ENCODE results near the gene CACNG6.
"Not testable (repeated sequence)": the region's sequence is repeated elsewhere in the genome, so short reads cannot be mapped to it uniquely, and the experiment has no call there.

Gene CACNG6

DNA sequence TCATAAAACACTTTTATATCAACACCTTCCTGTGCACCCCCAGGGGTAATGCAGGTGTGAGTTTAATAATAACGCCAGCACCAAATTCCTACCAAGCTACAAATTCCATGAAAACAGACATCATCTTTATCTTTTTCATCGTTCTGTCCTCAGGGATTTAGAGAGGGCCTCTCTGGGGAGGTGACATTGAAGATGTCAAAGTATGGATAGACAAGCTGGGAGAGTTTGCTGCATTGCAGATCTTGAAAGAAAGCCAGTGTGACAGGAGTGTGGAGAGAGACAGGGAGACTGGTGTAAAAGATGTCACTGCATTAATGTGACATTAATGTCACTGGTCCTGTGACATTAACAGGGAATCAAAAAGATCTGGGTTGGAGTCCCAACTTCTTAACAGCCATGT is 10.1 kb downstream of the CACNG6 start:
- DNase-seq (ENCODE audit: low read depth in 2 of 2), result no peak

DNA sequence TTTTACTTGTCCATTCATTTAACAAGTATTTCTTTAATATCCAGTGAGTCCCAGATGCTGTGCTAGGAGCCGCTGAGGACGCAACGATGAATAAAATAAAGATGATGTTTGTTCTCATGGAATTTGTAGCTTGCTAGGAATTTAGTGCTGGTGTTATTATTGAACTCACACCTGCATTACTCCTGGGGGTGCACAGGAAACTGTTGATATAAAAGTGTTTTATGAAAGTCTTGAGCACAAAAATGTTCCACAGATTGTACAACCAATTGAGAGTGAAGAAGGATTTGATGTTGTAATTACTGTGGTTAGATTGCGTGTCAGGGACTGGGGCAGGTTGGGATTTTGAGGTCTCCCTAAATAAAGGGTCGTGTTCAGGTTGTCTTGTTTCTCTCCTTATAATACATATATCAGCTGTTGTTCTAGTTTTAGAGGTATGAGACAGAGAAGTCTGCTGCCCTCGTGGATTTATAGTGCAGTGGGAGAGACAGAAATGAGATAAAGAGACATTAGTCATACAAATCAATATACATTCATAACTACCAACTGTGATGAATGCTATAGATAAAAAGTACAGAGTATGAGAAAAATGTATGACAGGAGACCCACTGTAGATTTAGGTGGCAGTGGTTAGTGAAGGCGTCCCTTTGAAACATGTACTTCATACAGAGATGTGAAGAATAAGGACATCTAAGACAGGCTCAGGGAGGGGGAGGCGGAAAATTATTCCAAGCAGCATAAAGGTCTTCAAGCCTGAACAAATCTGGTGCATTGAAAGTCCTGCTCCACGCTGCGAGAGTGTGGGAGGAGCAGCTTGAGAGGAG is 11.3 kb downstream of the CACNG6 start:
- DNase-seq (ENCODE audit: low read depth in 2 of 2), result no peak

DNA sequence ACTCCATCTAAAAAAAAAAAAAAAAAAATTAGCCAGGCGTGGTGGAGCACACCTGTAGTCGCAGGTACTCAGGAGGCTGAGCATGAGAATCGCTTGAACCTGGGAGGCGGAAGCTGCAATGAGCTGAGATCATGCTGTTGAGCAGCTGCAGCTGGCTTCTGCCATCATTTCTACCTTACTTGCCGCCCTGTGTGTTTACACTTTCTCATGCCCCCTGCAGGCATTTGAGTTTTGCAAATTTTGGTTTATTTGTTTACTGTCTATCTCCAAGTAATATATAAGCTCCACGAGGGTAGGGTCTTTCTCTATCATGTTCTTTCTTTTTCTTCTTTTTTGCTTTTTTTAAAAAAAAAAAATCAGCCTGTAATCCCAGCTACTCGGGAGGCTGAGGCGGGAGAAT is 18.0 kb downstream of the CACNG6 start:
- no peak for DNase-seq (ENCODE audit: low read depth in 2 of 2)

DNA sequence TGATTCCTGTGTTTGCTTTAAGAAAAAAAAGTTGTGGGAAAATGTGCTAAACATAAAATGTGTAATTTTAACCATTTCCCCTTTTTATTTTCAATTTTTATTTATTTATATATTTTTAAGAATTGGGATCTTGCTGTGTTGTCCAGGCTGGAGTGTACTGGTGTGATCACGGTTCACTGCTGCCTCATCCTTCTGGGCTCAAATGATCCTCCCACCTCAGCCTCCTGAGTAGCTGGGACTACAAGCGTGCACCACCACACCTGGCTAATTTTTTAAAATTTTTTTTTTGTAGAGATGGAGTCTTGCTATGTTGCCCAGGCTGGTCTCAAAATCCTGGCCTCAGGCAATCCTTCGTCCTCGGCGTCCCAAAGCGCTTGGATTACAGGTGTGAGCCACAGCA is 19.0 kb downstream of the CACNG6 start:
- no peak for DNase-seq (ENCODE audit: low read depth in 2 of 2)

DNA sequence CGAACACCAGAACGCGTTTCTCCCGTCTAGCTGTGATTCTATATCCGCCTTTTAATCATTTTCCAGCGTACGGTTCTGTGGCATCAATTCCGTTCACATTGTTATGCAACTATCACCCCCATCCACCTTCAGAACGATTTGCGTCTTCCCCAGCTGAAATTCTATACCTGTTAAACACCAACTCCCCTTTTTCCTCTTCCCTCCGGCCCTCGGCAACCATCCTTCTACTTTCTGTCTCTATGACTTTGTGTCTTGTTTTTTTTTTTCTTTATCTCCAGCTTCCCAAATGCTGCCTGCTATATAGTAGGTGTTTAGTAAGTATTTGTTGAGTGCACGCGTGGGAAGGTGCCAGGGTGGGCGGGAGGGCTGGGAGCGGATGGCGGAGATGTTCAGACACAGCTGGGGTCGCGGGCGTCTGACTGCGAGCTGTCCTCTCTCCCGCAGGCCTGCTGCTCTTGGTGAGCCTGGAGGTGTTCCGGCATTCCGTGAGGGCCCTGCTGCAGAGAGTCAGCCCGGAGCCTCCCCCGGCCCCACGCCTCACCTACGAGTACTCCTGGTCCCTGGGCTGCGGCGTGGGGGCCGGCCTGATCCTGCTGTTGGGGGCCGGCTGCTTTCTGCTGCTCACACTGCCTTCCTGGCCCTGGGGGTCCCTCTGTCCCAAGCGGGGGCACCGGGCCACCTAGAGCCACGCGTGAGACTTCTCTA is 20.2 kb downstream of the CACNG6 start:
- no peak for DNase-seq (ENCODE audit: low read depth in 2 of 2)

DNA sequence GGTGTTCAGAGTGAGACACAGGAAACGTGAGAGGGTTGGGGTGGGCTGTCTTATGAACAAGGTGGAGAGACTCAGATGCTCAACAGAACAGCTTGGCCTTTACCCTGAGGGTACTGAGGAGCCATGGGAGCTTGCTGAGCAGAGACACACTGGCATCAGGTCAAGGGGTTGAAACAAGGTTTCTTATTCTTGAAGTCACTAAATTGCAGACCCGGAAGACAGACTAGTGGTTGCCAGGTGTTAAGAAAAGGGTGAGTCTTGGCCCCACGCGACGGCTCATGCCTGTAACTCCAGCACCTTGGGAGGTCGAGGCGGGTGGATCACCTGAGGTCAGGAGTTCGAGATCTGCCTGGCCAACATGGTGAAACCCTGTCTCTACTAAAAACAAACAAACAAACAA is 22.4 kb downstream of the CACNG6 start:
- DNase-seq (ENCODE audit: low read depth in 2 of 2), result no peak

DNA sequence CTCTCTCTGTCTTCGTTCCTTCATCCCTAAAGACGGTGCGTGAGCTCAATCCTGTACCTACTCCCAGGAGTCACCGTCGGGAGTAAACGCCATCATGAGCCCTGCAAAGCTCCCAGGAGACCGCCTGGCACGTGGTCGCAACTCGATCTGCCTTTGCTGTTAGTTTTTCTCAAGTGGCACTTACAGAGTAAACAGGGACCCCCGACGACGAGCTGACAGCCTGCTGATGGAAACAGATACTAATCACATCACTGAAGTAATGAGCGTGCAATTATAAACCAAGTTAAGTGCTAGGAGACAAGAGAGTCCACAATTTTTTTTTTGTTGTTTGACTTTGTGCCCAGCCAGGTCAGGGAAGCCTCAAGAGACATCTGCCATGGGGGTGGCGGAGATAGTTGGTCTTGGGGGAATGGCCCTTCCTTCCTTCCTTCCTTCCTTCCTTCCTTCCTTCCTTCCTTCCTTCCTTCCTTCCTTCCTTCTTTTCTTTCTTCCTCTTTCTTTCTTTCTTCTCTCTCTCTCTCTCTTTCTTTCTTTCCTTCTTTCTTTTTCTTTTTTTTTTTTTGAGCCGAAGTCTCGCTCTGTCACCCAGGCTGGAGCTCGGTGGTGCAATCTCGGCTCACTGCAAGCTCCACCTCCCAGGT is 23.6 kb downstream of the CACNG6 start:
- no peak for DNase-seq (ENCODE audit: low read depth in 2 of 2)

DNA sequence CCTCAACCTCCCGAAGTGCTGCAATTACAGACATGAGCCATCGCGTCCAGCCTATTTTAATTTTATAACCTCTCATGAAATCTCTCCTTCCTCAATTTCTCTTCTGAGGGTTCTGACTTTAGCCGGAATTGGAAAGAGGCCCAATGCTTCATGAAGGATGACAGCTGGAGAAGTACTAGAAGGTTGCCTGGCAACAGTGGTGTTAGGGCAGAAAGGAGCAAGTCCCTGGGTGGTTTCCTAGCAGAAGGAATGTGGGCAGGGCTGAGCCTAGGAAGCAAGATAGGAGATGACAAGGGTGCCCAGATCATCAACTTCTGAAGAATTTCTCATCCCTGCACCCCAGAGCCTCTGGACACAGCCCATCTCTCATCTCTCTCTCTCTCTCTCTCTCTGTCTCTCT is 25.8 kb downstream of the CACNG6 start:
- no peak for DNase-seq (ENCODE audit: low read depth in 2 of 2)

DNA sequence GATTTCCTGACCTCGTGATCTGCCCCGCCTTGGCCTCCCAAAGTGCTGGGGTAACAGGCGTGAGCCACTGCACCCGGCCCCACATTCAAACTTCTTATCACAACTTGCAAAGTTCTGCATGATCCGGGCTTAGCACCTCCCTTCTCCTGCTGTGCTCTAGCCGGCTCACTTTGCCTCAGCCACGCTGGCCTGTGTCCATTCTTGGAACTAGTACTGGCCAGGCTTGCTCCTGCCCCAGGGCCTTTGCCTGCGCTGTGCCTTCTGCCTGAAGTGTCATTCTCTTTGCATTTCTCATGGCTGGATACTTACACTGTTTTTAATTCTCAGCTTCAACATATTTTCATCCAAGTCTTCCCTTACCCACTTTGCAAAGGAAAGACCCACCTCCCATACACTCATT is 29.9 kb downstream of the CACNG6 start:
- DNase-seq (ENCODE audit: low read depth in 2 of 2), result no peak

DNA sequence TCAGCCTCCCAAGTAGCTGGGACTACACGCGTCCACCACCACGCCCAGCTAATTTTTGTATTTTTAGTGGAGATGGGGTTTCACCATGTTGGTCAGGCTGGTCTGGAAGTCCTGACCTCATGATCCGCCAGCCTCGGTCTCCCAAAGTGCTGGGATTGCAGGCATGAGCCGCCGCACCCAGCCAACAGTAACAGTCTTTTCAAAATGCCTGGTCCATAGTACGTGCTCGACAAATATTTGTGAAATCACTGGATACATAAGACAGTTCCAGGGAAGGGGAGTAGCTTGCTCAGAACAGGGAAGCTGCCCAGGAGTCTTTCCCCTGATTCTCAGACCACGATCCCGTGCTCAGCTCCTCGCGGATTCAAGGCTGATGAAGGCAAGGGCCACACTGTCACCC is 30.5 kb downstream of the CACNG6 start:
- DNase-seq (ENCODE audit: low read depth in 2 of 2), result no peak

DNA sequence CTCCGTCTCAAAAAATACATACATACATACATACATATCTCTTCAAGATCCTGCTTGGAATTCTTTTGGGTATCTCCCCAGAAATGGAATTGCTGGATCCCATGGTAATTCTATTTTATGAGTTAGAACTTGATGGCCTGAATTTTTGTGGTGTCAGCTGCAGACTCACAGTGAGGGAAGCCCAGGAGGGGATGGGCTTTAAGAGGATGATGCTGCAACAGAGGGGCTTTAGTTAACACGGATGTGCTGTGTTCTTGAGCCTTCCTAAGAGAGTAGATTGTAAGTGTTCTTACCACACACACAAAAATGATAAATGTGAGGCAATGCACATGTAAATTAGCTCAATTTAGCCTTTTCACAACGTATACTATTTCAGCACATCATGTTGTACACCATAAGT is 31.8 kb downstream of the CACNG6 start:
- no peak for DNase-seq (ENCODE audit: low read depth in 2 of 2)

DNA sequence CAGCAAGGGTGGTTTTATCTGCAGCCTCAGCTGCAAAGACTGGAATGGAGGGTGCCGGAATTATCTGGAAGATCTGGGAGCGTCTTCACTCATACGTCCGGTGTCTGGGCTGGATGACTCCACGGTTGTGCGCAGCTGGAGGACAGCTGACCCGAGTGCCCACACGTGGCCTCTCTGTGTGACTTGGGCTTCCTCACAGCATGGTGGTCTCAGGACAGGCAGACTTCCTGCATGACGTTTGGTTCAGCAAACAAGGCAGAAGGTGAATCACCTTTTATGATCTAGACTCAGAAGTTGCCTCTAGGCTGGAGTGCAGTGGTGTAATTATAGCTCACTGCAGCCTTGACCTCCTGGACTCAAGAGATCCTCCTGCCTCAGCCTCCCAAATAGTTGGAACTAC is 33.2 kb downstream of the CACNG6 start:
- no peak for DNase-seq (ENCODE audit: low read depth in 2 of 2)

DNA sequence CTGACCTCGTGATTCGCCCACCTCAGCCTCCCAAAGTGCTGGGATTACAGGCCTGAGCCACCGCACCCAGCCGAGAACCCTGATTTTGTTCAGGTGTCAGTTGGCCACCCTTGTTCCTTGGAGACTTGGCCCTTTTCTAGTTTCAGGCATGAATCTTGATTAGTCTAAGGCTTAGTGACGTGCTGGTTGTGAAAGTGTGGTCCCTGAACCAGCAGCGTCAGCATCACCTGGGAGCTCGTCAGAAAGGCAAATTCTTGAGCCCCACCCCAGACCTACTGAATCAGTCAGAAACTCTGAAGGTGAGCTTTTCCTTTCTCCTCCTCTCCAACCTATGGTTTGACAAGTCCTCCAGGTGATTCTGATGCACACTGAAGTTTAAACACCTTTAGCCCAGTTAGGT is 35.2 kb downstream of the CACNG6 start:
- no peak for DNase-seq (ENCODE audit: low read depth in 2 of 2)

DNA sequence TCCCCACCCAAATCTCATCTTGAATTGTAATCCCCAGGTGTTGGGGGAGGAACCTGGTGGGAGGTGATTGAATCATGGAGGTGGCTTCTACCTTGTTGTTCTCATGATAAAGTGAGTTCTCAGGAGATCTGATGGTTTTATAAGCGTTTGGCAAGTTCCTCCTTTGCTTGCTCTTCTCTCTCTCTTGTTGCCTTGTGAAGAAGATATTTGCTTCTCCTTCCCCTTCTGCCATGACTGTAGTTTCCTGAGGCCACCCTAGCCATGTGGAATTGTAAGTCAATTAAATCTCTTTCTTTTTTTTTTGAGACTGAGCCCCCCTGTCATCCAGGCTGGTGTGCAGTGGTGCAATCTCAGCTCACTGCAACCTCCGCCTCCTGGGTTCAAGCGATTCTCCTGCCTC is 37.9 kb downstream of the CACNG6 start:
- DNase-seq (ENCODE audit: low read depth in 2 of 2), result no peak

DNA sequence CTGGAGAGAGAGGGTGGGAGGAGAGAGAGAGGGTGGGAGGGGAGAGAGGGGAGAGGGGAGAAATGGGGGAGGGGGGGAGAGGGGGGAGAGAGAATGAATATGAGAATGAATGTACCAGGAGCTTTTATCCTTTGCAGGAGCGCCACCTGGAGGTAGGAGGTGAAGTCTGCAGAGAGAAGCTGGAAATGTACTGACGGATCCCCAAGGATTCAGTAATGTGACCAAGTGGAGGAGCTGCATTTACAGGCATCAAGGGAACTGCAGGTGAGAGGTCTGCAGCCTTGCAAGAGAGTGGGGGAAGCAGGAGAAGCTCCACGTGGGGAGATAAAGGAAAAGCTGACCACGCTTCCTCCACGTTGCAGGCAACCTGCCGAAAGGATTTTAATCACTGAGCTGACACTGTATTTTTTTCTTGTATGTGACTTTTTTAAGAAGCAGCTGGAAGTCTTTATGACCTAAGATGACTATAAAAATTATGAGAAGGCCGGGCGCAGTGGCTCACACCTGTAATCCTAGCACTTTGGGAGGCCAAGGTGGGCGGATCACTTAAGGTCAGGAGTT is 38.6 kb downstream of the CACNG6 start:
- DNase-seq (ENCODE audit: low read depth in 2 of 2), result peak in 1 of 2 donors; percentile 18

DNA sequence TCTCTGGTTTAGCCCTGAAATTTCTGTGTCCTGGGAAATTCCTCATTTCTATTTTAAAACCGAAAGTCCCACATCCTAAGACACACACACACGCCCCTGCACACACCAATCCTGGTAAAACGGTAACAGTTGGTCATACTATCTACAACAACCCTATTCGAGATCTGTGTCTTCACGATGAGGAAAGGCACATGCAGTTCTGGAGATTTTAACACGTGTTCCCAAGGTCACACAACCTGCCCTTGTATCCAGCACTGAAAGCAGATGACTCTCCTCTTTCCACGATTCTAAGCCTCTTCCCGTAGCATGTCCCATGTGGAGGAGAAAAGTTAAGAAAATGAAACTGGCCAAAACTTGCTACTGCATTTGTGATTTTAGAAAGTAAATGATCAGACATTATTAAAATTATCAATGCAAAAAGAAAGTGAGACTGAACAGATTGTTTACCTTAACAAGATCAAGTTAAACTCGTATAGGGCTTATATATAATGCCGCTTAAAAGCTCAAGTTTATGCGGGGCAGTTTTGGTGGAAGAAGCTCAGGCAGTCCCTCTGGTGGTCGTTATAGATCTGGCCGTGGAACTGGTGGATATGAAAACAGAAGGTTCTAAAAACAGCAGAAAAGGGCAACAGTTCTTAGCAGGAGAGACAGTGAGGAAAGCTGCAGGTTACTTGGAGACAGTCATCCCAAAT is 39.6 kb downstream of the CACNG6 start:
- no peak for DNase-seq (ENCODE audit: low read depth in 2 of 2)

DNA sequence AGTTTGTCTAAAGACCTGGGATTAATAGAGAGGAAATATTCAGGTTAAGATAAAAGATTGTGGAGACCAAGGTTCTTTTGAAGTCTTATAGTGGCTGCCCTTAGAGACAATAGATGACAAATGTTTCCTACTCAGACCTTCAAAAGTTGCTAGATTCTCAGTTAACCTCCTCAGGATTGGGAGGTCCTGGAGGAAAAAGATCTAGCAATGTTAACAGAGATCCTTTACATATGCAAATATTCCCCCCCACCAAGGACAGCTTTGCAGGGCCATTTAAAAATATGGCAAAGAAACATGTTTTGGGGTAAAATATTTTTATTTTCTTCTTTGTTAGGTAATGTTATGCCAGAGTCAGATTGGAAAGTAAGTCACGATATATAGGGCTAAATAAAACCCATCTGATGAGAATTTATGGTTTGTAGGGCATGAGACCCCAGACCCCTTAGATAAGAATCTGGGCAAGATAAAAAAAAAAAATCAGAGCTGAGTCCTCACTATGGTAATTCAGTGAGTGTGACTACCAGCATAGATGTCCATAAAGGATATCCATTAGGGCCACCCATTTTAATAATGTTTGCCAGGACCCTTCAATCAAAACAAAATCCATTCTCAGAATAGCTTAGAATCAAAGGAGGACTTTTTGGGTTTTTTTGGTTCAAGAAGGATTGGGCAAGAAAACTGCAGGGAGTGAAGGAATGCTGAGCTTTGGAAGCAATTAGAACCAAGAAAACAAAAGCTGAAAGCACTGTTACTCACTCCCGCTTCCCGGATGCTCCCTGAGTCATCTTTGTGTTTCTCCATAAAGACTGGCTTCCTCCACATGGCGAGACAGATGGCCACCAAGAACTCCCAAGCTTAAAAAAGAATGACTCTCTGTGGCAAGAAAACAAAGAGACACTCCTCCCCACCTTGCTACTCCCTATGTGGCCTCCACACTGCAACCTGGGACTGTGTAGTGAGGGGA is 44.1 kb downstream of the CACNG6 start:
- DNase-seq (ENCODE audit: low read depth in 2 of 2), result no peak

DNA sequence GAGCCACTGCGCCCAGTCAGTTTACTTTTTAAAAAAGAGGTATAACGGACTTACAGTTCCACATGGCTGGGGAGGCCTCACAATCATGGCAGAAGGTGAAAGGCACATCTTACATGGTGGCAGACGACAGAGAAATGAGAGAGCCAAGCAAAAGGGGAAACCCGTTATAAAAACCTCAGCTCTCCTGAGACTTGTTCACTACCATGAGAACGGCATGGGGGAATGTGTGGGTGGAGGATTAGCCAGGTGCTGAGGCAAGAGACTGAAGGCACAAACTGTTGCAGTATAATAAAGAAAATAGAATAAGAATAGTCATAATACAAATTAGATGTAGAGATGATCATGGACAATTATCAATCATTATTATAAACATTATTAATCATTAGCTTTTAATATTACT is 45.1 kb downstream of the CACNG6 start:
- not testable (repeated sequence) for DNase-seq (ENCODE audit: low read depth in 2 of 2)

DNA sequence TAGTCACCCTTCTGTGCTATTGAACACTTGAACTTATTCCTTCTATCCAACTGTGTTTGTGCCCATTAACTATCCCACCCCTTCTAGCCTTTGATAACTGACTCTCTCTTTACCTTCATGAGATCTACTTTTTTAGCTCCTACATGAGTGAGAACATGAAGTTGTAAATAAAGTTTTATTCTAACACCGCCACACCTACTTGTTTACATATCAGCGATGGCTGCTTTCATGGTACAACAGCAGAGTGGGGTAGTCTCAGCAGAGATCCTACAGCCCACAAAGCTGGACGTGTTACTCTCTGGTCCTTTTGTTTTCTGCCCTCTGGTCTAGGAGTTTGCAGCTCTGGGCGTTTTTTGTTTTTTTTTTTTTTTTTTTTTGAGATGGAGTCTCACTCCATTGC is 48.6 kb downstream of the CACNG6 start:
- no peak for DNase-seq (ENCODE audit: low read depth in 2 of 2)

DNA sequence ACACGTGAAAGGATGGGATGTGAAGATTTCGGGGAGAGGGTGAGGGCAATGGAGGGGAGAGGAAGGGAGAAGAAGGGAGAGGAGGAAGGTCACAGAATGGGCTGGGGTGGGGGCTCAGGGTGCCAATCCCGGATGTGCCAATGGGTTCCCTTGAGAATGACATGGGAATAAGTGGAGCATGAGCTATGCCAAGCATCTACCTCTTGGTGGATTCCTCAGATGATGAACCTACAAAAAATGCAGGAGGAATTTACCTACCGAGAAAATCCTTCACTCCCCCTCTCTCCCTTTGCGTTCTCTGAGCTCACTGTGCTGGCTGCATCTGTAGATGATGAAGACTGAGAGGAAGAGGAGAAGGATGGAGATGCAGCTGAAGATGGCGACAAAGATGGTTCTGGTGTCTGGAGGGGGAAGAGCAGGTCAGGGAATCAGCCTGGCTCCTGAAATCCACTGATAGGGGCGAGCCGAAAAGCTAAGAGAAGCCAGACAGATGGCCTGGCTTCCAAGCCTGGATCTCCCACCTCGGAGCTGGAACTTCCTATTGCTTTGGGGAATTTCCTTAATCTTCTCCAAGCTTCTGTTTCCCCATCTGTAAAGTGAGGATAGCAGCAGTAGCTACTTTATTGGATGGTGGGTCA is 50.7 kb downstream of the CACNG6 start:
- no peak for DNase-seq (ENCODE audit: low read depth in 2 of 2)

Measured in stimulated activated CD4-positive, alpha-beta T cell treated with anti-CD3 and anti-CD28 coated beads, Interleukin-1b, Interleukin-23, amount 100 ng/mL, for 1 hour (primary cell).